Parathyroid adenoma (tissue), 2 donors: ENCODE results near the gene KCNT1.

Source experiments
- H2AFZ ChIP-seq: fragments of 300-600 bp; sonication (generic); one replicate; pipeline ENCODE4 v1.7.0; 2017; ENCODE audit warnings: antibody characterized with exemption, mild to moderate bottlenecking
- H3K27ac ChIP-seq: fragments of 300-600 bp; sonication (generic); one replicate; pipeline ENCODE4 v1.7.0; 2017
- H3K27me3 ChIP-seq: fragments of 300-600 bp; sonication (generic); one replicate; pipeline ENCODE4 v1.7.0; 2017; ENCODE audit warnings: low read length; ENCODE audit not compliant: control insufficient read depth, insufficient read depth
- H3K36me3 ChIP-seq: fragments of 300-600 bp; sonication (generic); one replicate; pipeline ENCODE4 v1.7.0; 2017; ENCODE audit warnings: low read length; ENCODE audit not compliant: control insufficient read depth, insufficient read depth
- H3K4me1 ChIP-seq: fragments of 300-600 bp; sonication (generic); one replicate; pipeline ENCODE4 v1.7.0; 2017; ENCODE audit warnings: control low read depth
- H3K4me2 ChIP-seq: fragments of 300-600 bp; sonication (generic); one replicate; pipeline ENCODE4 v1.7.0; 2017; ENCODE audit warnings: low read length
- H3K4me3 ChIP-seq: fragments of 300-600 bp; sonication (generic); one replicate; pipeline ENCODE4 v1.7.0; 2017; ENCODE audit warnings: low read depth, low read length
- H3K79me2 ChIP-seq: fragments of 300-600 bp; sonication (generic); one replicate; pipeline ENCODE4 v1.7.0; 2017; ENCODE audit warnings: control low read depth
- H3K9ac ChIP-seq: fragments of 300-600 bp; sonication (generic); one replicate; pipeline ENCODE4 v1.7.0; 2017; ENCODE audit warnings: mild to moderate bottlenecking
- H3K9me3 ChIP-seq: fragments of 300-600 bp; sonication (generic); one replicate; pipeline ENCODE4 v1.7.0; 2017; ENCODE audit warnings: low read length; ENCODE audit not compliant: control insufficient read depth
- CTCF ChIP-seq: fragments of 300-600 bp; sonication (generic); IDR thresholded peaks from one replicate; pipeline ENCODE4 v1.7.0; 2017; ENCODE audit warnings: antibody characterized with exemption, mild to moderate bottlenecking
- donor health status: primary hyperparathyroidism.

KCNT1 gene

GRCh38 chr9:135787776-135788575, 86.0 kb downstream of the KCNT1 start:
- Histone ChIP-seq H3K36me3 (no peaks in the 10 kb centered on the region), H3K27ac (no peak overlapping the region), H3K9me3 (no peaks in the 10 kb centered on the region), H3K4me3 (no peak overlapping the region), H3K4me2 (no peak overlapping the region), H3K79me2 (no peaks in the 10 kb centered on the region), H3K9ac (no peak overlapping the region), H3K4me1 (no peaks in the 10 kb centered on the region), H3K27me3 (no peaks in the 10 kb centered on the region), H2AFZ (no peak overlapping the region)
- TF ChIP-seq CTCF = no peak

GRCh38 chr9:135788576-135789300, 86.8 kb downstream of the KCNT1 start:
- Histone ChIP-seq H3K27me3 (no peaks in the 10 kb centered on the region), H2AFZ (no peak overlapping the region), H3K4me2 (no peak overlapping the region), H3K4me1 (no peaks in the 10 kb centered on the region), H3K4me3 (no peak overlapping the region), H3K9me3 (no peaks in the 10 kb centered on the region), H3K79me2 (no peaks in the 10 kb centered on the region), H3K9ac (no peak overlapping the region), H3K27ac (no peak overlapping the region), H3K36me3 (no peaks in the 10 kb centered on the region)
- no peak for TF ChIP-seq CTCF

DNA sequence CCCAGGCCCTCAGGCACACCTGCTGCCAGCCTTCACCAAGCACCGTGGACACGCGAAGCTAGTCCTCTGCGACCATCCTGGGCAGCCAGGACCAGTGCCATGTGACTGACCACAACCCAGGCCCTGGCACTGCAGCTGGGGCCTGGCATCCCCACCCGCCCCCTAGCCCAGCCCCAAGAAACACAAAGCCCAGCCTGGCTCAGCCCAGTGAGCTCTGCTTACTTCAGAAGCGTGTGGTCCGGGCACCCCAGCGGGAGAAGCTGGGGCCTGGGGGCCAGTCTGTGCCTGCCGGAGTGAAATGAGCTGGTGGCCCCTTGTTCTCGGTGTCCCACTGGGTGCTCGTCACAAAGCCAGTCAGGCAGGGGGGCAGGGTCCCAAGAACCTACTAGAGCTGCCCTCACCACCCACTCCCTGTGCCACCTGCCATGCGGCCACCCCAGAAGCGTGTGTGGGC, 87.9 kb downstream of the KCNT1 start:
- no peak for TF ChIP-seq CTCF
- Histone ChIP-seq H3K27me3 (no peaks in the 10 kb centered on the region), H3K9me3 (no peaks in the 10 kb centered on the region), H3K4me3 (no peak overlapping the region), H3K4me1 (no peaks in the 10 kb centered on the region), H3K79me2 (no peaks in the 10 kb centered on the region), H2AFZ (no peak overlapping the region), H3K27ac (no peak overlapping the region), H3K36me3 (no peaks in the 10 kb centered on the region), H3K4me2 (no peak overlapping the region), H3K9ac (no peak overlapping the region)

- H2AFZ ChIP-seq = no peak overlapping the region
- no peak overlapping the region for H3K27ac ChIP-seq
- H3K4me3 ChIP-seq = no peak overlapping the region
- H3K79me2 ChIP-seq = no peaks in the 10 kb centered on the region
- H3K9me3 ChIP-seq = no peaks in the 10 kb centered on the region
- H3K27me3 ChIP-seq = no peaks in the 10 kb centered on the region
- no peaks in the 10 kb centered on the region for H3K4me1 ChIP-seq
- TF ChIP-seq CTCF = no peak
- H3K36me3 ChIP-seq = no peaks in the 10 kb centered on the region
- no peak overlapping the region for H3K4me2 ChIP-seq
- H3K9ac ChIP-seq = no peak overlapping the region
Measured at GRCh38 chr9:135790356-135790755, 88.4 kb downstream of the KCNT1 start.
